AG10803 (cell line): ENCODE measurements around the gene CHD9.

ENCODE experiments used
- DNase-seq: peaks from one replicate; pipeline ENCODE4 v3.0.0; 2010; ENCODE audit warnings: low read depth
- H3K4me3 ChIP-seq: 2 replicates; pipeline ENCODE4 v1.5.1; 2011; ENCODE audit warnings: mild to moderate bottlenecking, low read length, control low read depth
- TF ChIP-seq, protein P1 (sequence below): conservative IDR thresholded peaks from 2 replicates; pipeline ENCODE4 v1.5.1; 2011; ENCODE audit warnings: mild to moderate bottlenecking, low read length, control low read depth, inconsistent platforms

The CHD9 gene

DNA sequence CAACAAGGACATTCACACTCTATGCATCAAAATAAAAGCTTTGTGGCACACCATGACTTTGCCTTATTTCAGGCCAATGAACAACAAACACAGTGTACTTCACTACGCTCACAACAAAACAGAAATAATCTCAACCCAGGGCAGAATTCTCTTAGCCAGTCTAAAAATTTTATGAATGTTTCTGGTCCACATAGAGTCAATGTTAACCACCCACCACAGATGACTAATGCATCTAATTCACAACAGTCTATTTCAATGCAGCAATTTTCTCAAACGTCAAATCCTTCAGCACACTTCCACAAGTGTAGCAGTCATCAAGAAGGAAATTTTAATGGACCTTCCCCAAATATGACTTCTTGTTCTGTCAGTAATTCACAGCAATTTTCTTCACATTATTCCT, 101.7 kb downstream of the CHD9 start:
- peak; percentile 50 for DNase-seq
- H3K4me3 ChIP-seq, result no peak overlapping the region
- TF ChIP-seq, protein P1, sequence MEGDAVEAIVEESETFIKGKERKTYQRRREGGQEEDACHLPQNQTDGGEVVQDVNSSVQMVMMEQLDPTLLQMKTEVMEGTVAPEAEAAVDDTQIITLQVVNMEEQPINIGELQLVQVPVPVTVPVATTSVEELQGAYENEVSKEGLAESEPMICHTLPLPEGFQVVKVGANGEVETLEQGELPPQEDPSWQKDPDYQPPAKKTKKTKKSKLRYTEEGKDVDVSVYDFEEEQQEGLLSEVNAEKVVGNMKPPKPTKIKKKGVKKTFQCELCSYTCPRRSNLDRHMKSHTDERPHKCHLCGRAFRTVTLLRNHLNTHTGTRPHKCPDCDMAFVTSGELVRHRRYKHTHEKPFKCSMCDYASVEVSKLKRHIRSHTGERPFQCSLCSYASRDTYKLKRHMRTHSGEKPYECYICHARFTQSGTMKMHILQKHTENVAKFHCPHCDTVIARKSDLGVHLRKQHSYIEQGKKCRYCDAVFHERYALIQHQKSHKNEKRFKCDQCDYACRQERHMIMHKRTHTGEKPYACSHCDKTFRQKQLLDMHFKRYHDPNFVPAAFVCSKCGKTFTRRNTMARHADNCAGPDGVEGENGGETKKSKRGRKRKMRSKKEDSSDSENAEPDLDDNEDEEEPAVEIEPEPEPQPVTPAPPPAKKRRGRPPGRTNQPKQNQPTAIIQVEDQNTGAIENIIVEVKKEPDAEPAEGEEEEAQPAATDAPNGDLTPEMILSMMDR, result no peak

DNA sequence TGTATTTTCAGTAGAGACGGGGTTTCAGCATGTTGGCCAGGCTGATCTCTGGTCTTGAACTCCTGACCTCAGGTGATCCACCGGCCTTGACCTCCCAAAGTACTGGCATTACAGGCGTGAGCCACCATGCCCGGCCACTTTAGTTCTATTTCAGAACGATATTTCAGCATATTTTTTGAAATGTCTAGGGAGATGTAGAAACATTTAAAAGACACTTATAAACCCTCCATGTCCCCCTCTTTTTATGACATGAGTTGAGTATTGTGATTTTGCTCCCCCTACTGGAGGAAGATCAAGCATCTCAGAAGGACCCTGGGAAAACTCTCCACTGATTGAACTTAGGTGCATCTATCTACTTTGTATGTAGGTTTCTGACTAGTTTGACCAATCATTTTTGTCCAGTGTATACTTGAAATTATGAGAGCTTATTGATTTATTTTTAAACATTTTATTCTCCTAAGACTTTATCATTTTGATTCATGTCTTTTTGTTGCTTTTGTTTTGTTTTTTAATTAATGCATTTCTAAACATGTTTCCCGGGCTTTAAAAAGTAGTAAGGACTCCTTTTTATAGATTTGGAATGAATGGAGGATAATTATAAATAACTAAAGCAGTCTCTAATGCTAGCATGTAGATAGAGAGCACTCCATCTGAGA, 105.1 kb downstream of the CHD9 start:
- TF ChIP-seq, protein P1, result peak; percentile 75
- no peak overlapping the region for H3K4me3 ChIP-seq
- DNase-seq, result peak; percentile 54

DNA sequence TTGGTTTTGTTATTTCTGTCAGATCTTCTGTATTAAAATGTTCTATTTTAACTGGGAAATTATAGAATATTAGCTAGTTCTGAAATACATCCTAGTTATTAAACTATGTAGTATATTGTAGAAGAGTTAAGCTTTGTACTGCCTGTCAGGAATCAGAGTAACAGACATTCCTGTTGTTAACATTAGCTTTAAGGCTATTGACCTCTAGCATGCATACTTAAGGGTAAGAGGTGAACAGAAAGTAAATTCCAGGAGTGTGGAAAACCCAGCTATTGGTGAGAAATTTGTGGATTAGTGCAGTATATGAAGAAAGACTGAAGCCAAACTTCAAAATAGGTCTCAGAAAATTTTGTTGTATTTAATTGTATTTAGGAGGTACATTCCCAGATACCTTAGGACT, 111.3 kb downstream of the CHD9 start:
- no peak for DNase-seq
- H3K4me3 ChIP-seq, result no peak overlapping the region
- TF ChIP-seq, protein P1, result no peak

DNA sequence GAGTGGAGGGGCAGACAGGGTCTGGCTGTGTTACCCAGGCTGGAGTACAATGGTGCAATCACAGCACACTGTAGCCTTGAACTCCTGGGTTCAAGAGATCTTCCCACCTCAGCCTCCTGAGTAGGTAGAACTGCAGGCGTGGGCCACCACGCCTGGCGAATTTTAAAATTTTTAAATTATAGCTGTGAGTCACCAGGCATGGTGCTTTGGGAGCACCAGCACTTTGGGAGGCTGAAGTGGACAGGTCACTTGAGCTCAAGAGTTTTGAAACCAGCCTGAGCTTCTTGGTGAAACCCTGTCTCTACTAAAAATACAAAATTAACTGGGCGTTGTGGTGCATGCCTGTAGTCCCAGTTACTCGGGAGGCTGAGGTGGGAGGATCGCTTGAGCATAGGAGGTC, 114.0 kb downstream of the CHD9 start:
- TF ChIP-seq, protein P1, result no peak
- no peak overlapping the region for H3K4me3 ChIP-seq
- DNase-seq, result no peak

GRCh38 chr16:53172517-53172916, 117.7 kb downstream of the CHD9 start:
- no peak overlapping the region for H3K4me3 ChIP-seq
- TF ChIP-seq, protein P1, result no peak
- no peak for DNase-seq

DNA sequence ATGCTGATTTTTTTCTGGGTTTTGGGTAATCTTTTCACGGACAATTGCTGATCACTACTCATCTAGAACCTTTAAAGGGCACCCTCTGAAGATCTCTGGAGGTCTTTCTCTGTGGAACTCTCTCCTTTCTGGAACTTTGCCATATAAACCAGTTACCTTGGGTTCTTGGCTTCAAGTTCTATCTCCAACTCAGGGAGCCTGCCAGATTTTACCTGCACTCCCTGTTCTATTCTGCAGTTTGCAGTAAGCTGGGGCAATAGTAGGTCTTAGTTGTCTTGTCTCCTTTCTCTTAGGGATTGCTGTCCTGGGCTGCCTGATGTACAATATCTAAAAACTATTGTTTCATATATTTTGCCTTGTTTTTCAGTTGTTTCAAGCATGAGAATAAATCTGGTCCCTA, 120.3 kb downstream of the CHD9 start:
- DNase-seq, result no peak
- TF ChIP-seq, protein P1, result no peak

DNA sequence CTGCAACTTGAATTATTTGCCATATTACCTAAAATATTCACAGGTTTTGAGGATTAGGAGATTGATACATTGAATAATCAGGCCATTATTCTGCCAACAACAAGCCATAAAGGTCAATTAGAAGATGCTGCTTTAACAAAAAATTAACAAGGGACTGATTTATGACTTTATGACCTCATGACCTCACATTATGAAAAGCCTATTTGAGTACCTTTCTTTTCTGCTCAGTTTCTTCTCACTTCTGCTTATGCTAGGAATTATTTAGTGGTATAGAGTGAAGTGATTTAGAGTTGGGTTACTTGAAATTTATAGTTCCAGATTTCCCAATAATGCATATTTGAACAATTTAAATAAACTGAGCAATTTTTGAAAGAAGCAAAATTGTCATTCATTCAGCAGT, 121.6 kb downstream of the CHD9 start:
- no peak for DNase-seq
- H3K4me3 ChIP-seq, result no peak overlapping the region
- TF ChIP-seq, protein P1, result no peak

More for the DNA sequence above, 120.3 kb downstream of the CHD9 start:
- no peak overlapping the region for H3K4me3 ChIP-seq
